IMR-90 (cell line): ENCODE results near the gene CMKLR1. TPM values are rescaled to one million over a fixed set of nuclear protein-coding genes. Genes with fewer than 3 reads are reported as not detected.

Source experiments
- ATAC-seq: fragments of 200-7000 bp; cut with Tn5 transposase; 2 replicates; pipeline ENCODE4 v1.9.1; 2020; ENCODE audit warnings: low read depth, mild to moderate bottlenecking, moderate library complexity
- BruUV-seq: library from RNA; stranded (reverse); fragments of 400-500 nt; replicated peaks from 2 replicates; lab custom pipeline; 2021; lab: Mats Ljungman, UMichigan
- CTCF ChIA-PET: fragments of 300-600 bp; formaldehyde crosslinking; extraction: SDS; loops from one replicate; lab custom pipeline; 2021; ENCODE audit warnings: antibody characterized with exemption; lab: Yijun Ruan, JAX
- POLR2A ChIA-PET: fragments of 300-600 bp; sonication (Branson Sonifier 250); formaldehyde crosslinking; loops from one replicate; lab custom pipeline; 2022; ENCODE audit warnings: antibody characterized with exemption; ENCODE audit not compliant: unreplicated experiment; lab: Charles Lee
- DNase-seq: peaks from one replicate; pipeline ENCODE4 v3.0.0; 2013
- H2AFZ ChIP-seq: replicated peaks from 2 replicates; pipeline ENCODE3; 2013; ENCODE audit warnings: low read length, mild to moderate bottlenecking; ENCODE audit not compliant: poor library complexity
- H2AK5ac ChIP-seq: 2 replicates; pipeline ENCODE4 v1.6.1; 2013; ENCODE audit warnings: low read depth, low read length, inconsistent platforms
- H2AK9ac ChIP-seq: replicated peaks from 2 replicates; pipeline ENCODE3; 2013; ENCODE audit warnings: mild to moderate bottlenecking, low read depth, low read length, moderate library complexity; ENCODE audit not compliant: poor library complexity
- H2BK120ac ChIP-seq: 2 replicates; pipeline ENCODE4 v1.6.1; 2013; ENCODE audit warnings: low read depth, low read length, inconsistent platforms
- H2BK15ac ChIP-seq: 3 replicates; pipeline ENCODE4 v1.6.1; 2013; ENCODE audit warnings: low read depth, low read length, inconsistent platforms
- H2BK20ac ChIP-seq: 2 replicates; pipeline ENCODE4 v1.6.1; 2013; ENCODE audit warnings: low read depth, mild to moderate bottlenecking, inconsistent platforms, low read length, moderate library complexity
- H2BK5ac ChIP-seq: 2 replicates; pipeline ENCODE4 v1.6.1; 2013; ENCODE audit warnings: mild to moderate bottlenecking, low read depth, low read length, inconsistent platforms; ENCODE audit not compliant: poor library complexity, severe bottlenecking
- H3K14ac ChIP-seq: replicated peaks from 2 replicates; pipeline ENCODE4 v1.6.1; 2013; ENCODE audit warnings: low read depth, low read length, inconsistent platforms
- H3K18ac ChIP-seq: 2 replicates; pipeline ENCODE4 v1.6.1; 2013; ENCODE audit warnings: low read depth, low read length, control low read depth
- H3K23ac ChIP-seq: 2 replicates; pipeline ENCODE4 v1.6.1; 2013; ENCODE audit warnings: low read depth, low read length, inconsistent platforms
- H3K27ac ChIP-seq: 2 replicates; pipeline ENCODE4 v1.5.1; 2013; ENCODE audit warnings: mild to moderate bottlenecking, control low read depth, low read length; ENCODE audit not compliant: insufficient read depth
- H3K27me3 ChIP-seq: 2 replicates; pipeline ENCODE4 v1.6.1; 2013; ENCODE audit warnings: low read length; ENCODE audit not compliant: control insufficient read depth, insufficient read depth
- H3K36me3 ChIP-seq: 2 replicates; pipeline ENCODE4 v1.6.1; 2013; ENCODE audit warnings: low read length, mixed read lengths; ENCODE audit not compliant: control insufficient read depth, insufficient read depth
- H3K4ac ChIP-seq: 2 replicates; pipeline ENCODE4 v1.6.1; 2013; ENCODE audit warnings: low read depth, low read length, inconsistent platforms
- H3K4me1 ChIP-seq: 2 replicates; pipeline ENCODE4 v1.6.1; 2013; ENCODE audit warnings: low read length, mixed read lengths; ENCODE audit not compliant: control insufficient read depth, insufficient read depth
- H3K4me2 ChIP-seq: 2 replicates; pipeline ENCODE4 v1.6.1; 2013; ENCODE audit warnings: low read depth, mild to moderate bottlenecking, control low read depth, low read length, moderate library complexity
- H3K4me3 ChIP-seq: 2 replicates; pipeline ENCODE4 v1.5.1; 2013; ENCODE audit warnings: low read depth, mild to moderate bottlenecking, control low read depth, low read length, moderate library complexity; ENCODE audit not compliant: insufficient read depth
- H3K56ac ChIP-seq: 2 replicates; pipeline ENCODE4 v1.6.1; 2013; ENCODE audit warnings: low read length, inconsistent platforms; ENCODE audit not compliant: insufficient read depth; ENCODE audit errors: extremely low read depth
- H3K79me1 ChIP-seq, 2 experiments: 2 replicates each; pipeline ENCODE4 v1.6.1; 2013; ENCODE audit warnings: low read length in 2 of 2, inconsistent platforms in 1 of 2, low read depth in 1 of 2
- H3K9ac ChIP-seq: 2 replicates; pipeline ENCODE4 v1.6.1; 2013; ENCODE audit warnings: low read depth, low read length, control low read depth
- H3K9me1 ChIP-seq: 2 replicates; pipeline ENCODE4 v1.6.1; 2013; ENCODE audit warnings: low read length, inconsistent platforms; ENCODE audit not compliant: insufficient read depth
- H3K9me3 ChIP-seq: 2 replicates; pipeline ENCODE4 v1.6.1; 2013; ENCODE audit warnings: low read length; ENCODE audit not compliant: control insufficient read depth, insufficient read depth
- H4K20me1 ChIP-seq: 2 replicates; pipeline ENCODE4 v1.6.1; 2013; ENCODE audit warnings: low read length, inconsistent platforms; ENCODE audit not compliant: insufficient read depth
- H4K5ac ChIP-seq: 2 replicates; pipeline ENCODE4 v1.6.1; 2013; ENCODE audit warnings: mild to moderate bottlenecking, low read depth, low read length, control low read depth
- H4K8ac ChIP-seq, 2 experiments: 2 replicates each; pipeline ENCODE4 v1.6.1; 2013; ENCODE audit warnings: low read depth in 2 of 2, low read length in 2 of 2, control low read depth in 1 of 2, inconsistent platforms in 1 of 2
- H4K91ac ChIP-seq: 2 replicates; pipeline ENCODE4 v1.6.1; 2013; ENCODE audit warnings: low read depth, low read length, inconsistent platforms; ENCODE audit not compliant: insufficient read depth
- RCOR1 ChIP-seq: IDR thresholded peaks from 2 replicates; pipeline ENCODE4 v1.6.1; 2012; ENCODE audit warnings: mild to moderate bottlenecking, low read length, improper control_type of control experiment; ENCODE audit not compliant: insufficient replicate concordance
- USF2 ChIP-seq: fragments of 150-350 bp; IDR thresholded peaks from 2 replicates; pipeline ENCODE4 v1.6.1; 2017; ENCODE audit warnings: mild to moderate bottlenecking, antibody characterized with exemption, low read length, low read depth
- WGBS, 2 experiments: methylation state at CpG; one replicate each; pipeline versions ENCODE4 v1.1.5 to v1.1.7; 2013; ENCODE audit warnings: missing lambda C conversion rate in 2 of 2; ENCODE audit not compliant: insufficient read length in 1 of 2; ENCODE audit errors: extremely low coverage in 2 of 2; 5-methylcytosine and 5-hydroxymethylcytosine counted together
- dilution Hi-C: fragments of 300-500 bp; cut with HindIII; formaldehyde crosslinking; loops from one replicate; pipeline ENCODE4 v1.14.3; 2018; ENCODE audit warnings: low sequenced_read_pairs; ENCODE audit not compliant: unreplicated experiment
- in situ Hi-C: fragments of 300-500 bp; cut with MboI; formaldehyde crosslinking; loops from 3 replicates; pipeline ENCODE4 v1.14.3; 2019; ENCODE audit warnings: low sequenced_read_pairs, inconsistent platforms, mixed read lengths
- intact Hi-C: fragments of 100-400 bp; cut with micrococcal nuclease; formaldehyde crosslinking; loops from 2 replicates; pipeline ENCODE4 v1.10.0; 2022
- polyA plus RNA-seq, 3 experiments: library from polyadenylated mRNA; depleted of rRNA; stranded (reverse); fragments of >200 nt; gene quantifications; 2 replicates each; pipeline ENCODE4 v1.2.3, GENCODE V29; 2012; ENCODE audit warnings: low replicate concordance in 1 of 3
- total RNA-seq: library from RNA; depleted of rRNA; stranded (reverse); fragments of >200 nt; gene quantifications from 2 replicates; pipeline ENCODE4 v1.2.3, GENCODE V29; 2012

Gene CMKLR1
- total and polyA plus RNA-seq, 2 of the 4 experiments (the other 2 are of a cell fraction): not detected

- H3K9ac ChIP-seq: no peak overlapping the region
- no peak overlapping the region for H4K8ac ChIP-seq
- H4K20me1 ChIP-seq: no peaks in the 10 kb centered on the region
- no peak for TF ChIP-seq RCOR1
- no peak for TF ChIP-seq USF2
- no peak overlapping the region for H4K91ac ChIP-seq
- no peak overlapping the region for H4K5ac ChIP-seq
- H2BK5ac ChIP-seq: no peak overlapping the region
- no peak overlapping the region for H3K18ac ChIP-seq
- DNase-seq (no peak), ATAC-seq (no peak)
- H3K4me1 ChIP-seq: no peaks in the 10 kb centered on the region
- H2BK15ac ChIP-seq: no peak overlapping the region
- intact Hi-C loops: no loop called here
- no peak overlapping the region for H2BK20ac ChIP-seq
- in situ Hi-C loops: no loop called here
- no peak overlapping the region for H2AK5ac ChIP-seq
- H3K23ac ChIP-seq: no peak overlapping the region
- H2AK9ac ChIP-seq: no peak overlapping the region
- BruUV-seq: no TSS peak
- no peaks in the 10 kb centered on the region for H3K27me3 ChIP-seq
- H3K9me1 ChIP-seq: no peaks in the 10 kb centered on the region
- no peak overlapping the region for H3K4me3 ChIP-seq
- H2BK120ac ChIP-seq: no peak overlapping the region
- H3K4ac ChIP-seq: no peak overlapping the region
- dilution Hi-C loops: no loop called here
- CTCF ChIA-PET: no interaction called here
- POLR2A ChIA-PET: no interaction called here
- no peaks in the 10 kb centered on the region; the same call in 1 of the 2 replicates for H3K9me3 ChIP-seq
- no peaks in the 10 kb centered on the region for H3K79me1 ChIP-seq
- no peak overlapping the region for H3K27ac ChIP-seq
- H3K56ac ChIP-seq: no peak overlapping the region
- H3K36me3 ChIP-seq: no peaks in the 10 kb centered on the region
- no CpG with 5 or more reads among the region's 1 CpG for WGBS, 2 experiments
- no peak overlapping the region for H2AFZ ChIP-seq
- H3K4me2 ChIP-seq: no peak overlapping the region
- H3K14ac ChIP-seq: no peak overlapping the region
These were observed 43.3 kb upstream of the CMKLR1 start for GRCh38 chr12:108382437-108382801.
